PC-9 (cell line): Measurements from ENCODE around the gene TAB3.

ENCODE experiments used
- CTCF ChIP-seq: fragments of 200-600 bp; sonication (generic); conservative IDR thresholded peaks from 2 replicates; pipeline ENCODE4 v1.6.1; 2017; ENCODE audit warnings: mixed run types, antibody characterized with exemption, mild to moderate bottlenecking, moderate library complexity
- EZH2 ChIP-seq: fragments of 200-600 bp; sonication (generic); IDR thresholded peaks from 2 replicates; pipeline ENCODE4 v1.8.0; 2017; ENCODE audit warnings: antibody characterized with exemption, low read depth

- no peak for TF ChIP-seq CTCF
- no peak for TF ChIP-seq EZH2
Measured at GRCh38 chrX:30795981-30796958, 92.8 kb downstream of the TAB3 start.
